ENCODE data around the gene AP3B1. TPM values are rescaled to one million over a fixed set of nuclear protein-coding genes. Genes with fewer than 3 reads are reported as not detected.
A peak's percentile ranks its signal among the peaks of the same experiment; 100 is the strongest.

Gene AP3B1
- total and polyA plus RNA-seq, 12 donors: 22.0 to 59.1 (median 34.3) TPM

- whole genome bisulfite sequencing, 4 donors: 83 to 92% (median 91%) methylated on average over 1 of the region's 1 CpG
- Histone ChIP-seq H3K36me3 (replicated peaks in 1 of 2) (no peaks in the 10 kb centered on the region), H3K9me3 (replicated peaks in 1 of 3) (no peaks in the 10 kb centered on the region), H3K4me1 (replicated peaks in 1 of 2) (no peaks in the 10 kb centered on the region), H3K27ac (no peak overlapping the region), H3K4me3 (no peak overlapping the region), H3K27me3 (no peaks in the 10 kb centered on the region)
- intact Hi-C loops (cut with DNase I): no loop called here
- DNase-seq: no peak
- TF ChIP-seq CTCF (IDR thresholded peaks at IDR 0.05): no peak
- no peak for TF ChIP-seq POLR2A (IDR thresholded peaks at IDR 0.05)
These were observed 14.2 kb upstream of the AP3B1 start for GRCh38 chr5:78308703-78309102.

GRCh38 chr5:78300464-78301045, 6.1 kb upstream of the AP3B1 start:
- WGBS, 4 donors: 17 to 61% (median 50%) methylated on average over 2 of the region's 2 CpGs
- intact Hi-C loops (cut with DNase I): no loop called here
- no peaks in the 10 kb centered on the region for H3K9me3 ChIP-seq (replicated peaks in 1 of 3)
- DNase-seq: no peak
- H3K27me3 ChIP-seq: no peaks in the 10 kb centered on the region
- no peak overlapping the region for H3K27ac ChIP-seq
- no peak overlapping the region for H3K4me3 ChIP-seq
- peak in 4 of 6 experiments; percentile 20 to 42 (median 37) for TF ChIP-seq CTCF (IDR thresholded peaks at IDR 0.05)
- no peak for TF ChIP-seq POLR2A (IDR thresholded peaks at IDR 0.05)
- H3K4me1 ChIP-seq (replicated peaks in 1 of 2): peaks cover 0 to 5% of the 10 kb centered on the region in 2 donors
- H3K36me3 ChIP-seq (replicated peaks in 1 of 2): no peaks in the 10 kb centered on the region

GRCh38 chr5:78295035-78295961, 800 bp upstream of the AP3B1 start:
- intact Hi-C loops (cut with DNase I): loop anchor here in 1 of 2 donors (5.0 kb wide), 1 partner anchor 62 kb away; no protein-coding TSS in a partner anchor
- DNase-seq: peak; percentile 17 to 61 (median 23)
- peak overlapping the region in 3 of 4 donors; percentile 64 to 84 (median 76) for H3K4me3 ChIP-seq
- WGBS, 4 donors: 1 to 3% (median 2%) methylated on average over 31 to 46 of the region's 46 CpGs
- H3K4me1 ChIP-seq (replicated peaks in 1 of 2): peaks cover 0 to 31% of the 10 kb centered on the region in 2 donors
- no peaks in the 10 kb centered on the region for H3K9me3 ChIP-seq (replicated peaks in 1 of 3)
- no peaks in the 10 kb centered on the region for H3K27me3 ChIP-seq
- no peaks in the 10 kb centered on the region for H3K36me3 ChIP-seq (replicated peaks in 1 of 2)
- peak in 3 of 6 experiments; percentile 19 to 37 (median 29) for TF ChIP-seq CTCF (IDR thresholded peaks at IDR 0.05)
- TF ChIP-seq POLR2A (IDR thresholded peaks at IDR 0.05): no peak
- H3K27ac ChIP-seq: peak overlapping the region; percentile 38 to 92 (median 85)

GRCh38 chr5:78293851-78294247, 649 bp downstream of the AP3B1 start:
- Histone ChIP-seq H3K27ac (peak overlapping the region in 4 of 5 donors; percentile 79 to 92 (median 87)), H3K4me3 (peak overlapping the region; percentile 76 to 100 (median 83)), H3K36me3 (replicated peaks in 1 of 2) (no peaks in the 10 kb centered on the region), H3K9me3 (replicated peaks in 1 of 3) (no peaks in the 10 kb centered on the region), H3K4me1 (replicated peaks in 1 of 2) (peaks cover 0 to 31% of the 10 kb centered on the region in 2 donors), H3K27me3 (no peaks in the 10 kb centered on the region)
- DNase-seq: no peak
- 0 to 1% (median 1%) methylated on average over 6 of the region's 6 CpGs for WGBS, 4 donors
- no peak for TF ChIP-seq CTCF (IDR thresholded peaks at IDR 0.05)
- TF ChIP-seq POLR2A (IDR thresholded peaks at IDR 0.05): no peak
- intact Hi-C loops (cut with DNase I): loop anchor here in 1 of 2 donors (5.0 kb wide), 1 partner anchor 68 kb away; the partner anchor contains the start of gene SCAMP1
